ENCODE results near the gene TRA2A.

- no peak for TF ChIP-seq CTCF (IDR thresholded peaks at IDR 0.05; ENCODE audit: poor library complexity)
- no peak for TF ChIP-seq EZH2 (IDR thresholded peaks at IDR 0.05; ENCODE audit: borderline replicate concordance)
Measured at GRCh38 chr7:23471106-23471859, 60.5 kb downstream of the TRA2A start.
